ENCODE measurements around the gene OR11A1.
"Not testable (repeated sequence)": the region's sequence is repeated elsewhere in the genome, so short reads cannot be mapped to it uniquely, and the experiment has no call there.

Gene OR11A1

DNA sequence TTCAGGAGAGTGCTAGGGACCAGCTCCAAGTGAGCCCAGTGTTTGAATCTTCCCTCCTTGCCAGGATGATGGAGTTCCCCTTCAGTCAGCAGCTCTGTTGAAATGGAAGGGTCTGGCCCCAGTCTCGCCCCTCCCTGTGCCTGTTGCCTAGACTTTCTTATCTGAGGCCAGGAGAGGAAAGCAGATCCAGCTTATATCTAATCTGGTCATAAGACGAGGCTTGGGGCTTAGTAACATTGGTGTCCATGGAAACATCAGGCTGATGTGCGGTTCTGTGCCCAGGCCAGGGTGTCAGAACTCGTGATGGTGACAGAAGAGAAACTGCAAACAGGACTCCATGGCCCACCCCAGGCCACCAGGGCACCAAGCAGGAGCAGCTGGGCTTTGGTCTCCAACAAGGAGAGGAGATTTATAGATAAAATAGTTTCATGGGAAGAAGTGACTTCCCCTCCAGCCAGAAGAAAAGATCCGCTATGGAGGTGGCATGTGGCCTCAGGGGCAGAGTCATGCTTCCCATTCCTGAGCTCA, 21.1 kb upstream of the OR11A1 start:
- DNase-seq: no peak

DNA sequence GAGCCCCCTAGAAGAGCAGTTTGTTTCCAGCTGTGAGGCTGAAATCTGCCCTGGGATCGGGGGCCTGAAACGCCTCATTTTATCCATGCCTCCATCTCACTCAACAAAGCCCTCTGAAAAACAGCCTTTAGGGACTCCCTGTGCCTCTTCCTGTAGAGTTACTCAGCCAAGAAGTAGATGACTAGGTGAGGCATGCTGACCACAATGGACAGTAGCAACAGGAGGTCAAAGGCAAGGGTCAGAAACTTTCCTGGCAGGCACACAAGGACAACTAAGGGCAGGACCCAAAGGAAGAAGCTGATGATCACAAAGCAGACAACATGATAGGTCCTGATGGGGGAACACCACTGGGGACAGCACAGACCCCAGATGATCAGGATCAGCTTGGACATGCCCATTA, 18.1 kb upstream of the OR11A1 start:
- DNase-seq: no peak

DNA sequence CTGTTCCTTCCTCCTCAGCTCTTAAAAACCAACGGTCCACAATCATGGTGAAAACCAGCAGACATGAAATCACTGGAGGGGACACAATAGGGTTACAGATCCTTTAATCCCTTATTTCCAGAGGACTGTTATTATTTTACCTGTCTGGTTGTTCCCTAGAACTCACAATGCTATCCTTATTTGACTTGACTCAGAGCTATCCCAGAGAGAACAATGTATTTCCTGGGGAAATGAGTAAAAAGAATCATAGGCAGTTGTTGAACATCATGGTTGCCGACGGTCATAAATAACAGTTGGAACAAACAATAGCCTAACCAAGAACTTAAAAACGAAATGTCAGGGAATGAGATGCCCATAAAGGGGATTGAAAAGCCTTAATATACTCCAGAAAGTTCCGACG, 9.4 kb upstream of the OR11A1 start:
- DNase-seq: no peak

DNA sequence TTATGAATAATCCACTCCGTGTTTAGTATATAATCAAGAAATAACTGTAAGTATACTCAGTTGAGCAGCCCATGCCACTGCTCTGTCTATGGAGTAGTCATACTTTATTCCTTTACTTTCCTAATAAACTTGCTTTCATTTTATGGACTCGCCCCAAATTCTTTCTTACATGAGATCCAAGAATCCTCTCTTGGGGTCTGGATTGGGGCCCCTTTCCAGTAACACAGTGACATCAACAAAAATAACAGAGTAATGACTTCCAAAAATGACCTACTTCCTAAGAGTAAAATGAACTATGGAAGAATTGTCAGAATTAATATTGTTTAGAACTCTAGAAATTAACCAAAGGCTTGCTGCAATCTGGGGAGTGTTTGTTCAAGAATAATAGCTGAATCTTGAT, 8.9 kb upstream of the OR11A1 start:
- DNase-seq: no peak

DNA sequence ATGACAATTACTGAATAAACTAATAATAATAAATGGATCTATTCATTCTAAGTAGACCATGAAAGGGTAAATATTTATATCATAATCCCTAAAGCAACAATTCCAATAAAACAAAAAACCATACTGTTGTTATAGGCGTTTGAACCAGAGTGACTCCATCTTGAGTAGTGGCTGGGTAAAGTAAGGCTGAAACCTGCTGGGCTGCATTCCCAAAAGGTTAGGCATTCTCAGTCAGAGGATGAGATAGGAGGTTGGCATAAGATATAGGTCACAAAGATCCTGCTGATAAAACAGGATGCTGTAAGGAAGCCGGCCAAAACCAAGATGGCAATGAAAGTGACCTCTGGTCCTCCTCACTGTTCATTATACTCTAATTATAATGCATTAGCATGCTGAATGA, 8.4 kb upstream of the OR11A1 start:
- DNase-seq: no peak

DNA sequence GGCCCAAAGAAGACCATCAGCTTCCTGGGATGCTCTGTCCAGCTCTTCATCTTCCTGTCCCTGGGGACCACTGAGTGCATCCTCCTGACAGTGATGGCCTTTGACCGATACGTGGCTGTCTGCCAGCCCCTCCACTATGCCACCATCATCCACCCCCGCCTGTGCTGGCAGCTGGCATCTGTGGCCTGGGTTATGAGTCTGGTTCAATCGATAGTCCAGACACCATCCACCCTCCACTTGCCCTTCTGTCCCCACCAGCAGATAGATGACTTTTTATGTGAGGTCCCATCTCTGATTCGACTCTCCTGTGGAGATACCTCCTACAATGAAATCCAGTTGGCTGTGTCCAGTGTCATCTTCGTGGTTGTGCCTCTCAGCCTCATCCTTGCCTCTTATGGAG, 5.2 kb upstream of the OR11A1 start:
- DNase-seq: no peak

DNA sequence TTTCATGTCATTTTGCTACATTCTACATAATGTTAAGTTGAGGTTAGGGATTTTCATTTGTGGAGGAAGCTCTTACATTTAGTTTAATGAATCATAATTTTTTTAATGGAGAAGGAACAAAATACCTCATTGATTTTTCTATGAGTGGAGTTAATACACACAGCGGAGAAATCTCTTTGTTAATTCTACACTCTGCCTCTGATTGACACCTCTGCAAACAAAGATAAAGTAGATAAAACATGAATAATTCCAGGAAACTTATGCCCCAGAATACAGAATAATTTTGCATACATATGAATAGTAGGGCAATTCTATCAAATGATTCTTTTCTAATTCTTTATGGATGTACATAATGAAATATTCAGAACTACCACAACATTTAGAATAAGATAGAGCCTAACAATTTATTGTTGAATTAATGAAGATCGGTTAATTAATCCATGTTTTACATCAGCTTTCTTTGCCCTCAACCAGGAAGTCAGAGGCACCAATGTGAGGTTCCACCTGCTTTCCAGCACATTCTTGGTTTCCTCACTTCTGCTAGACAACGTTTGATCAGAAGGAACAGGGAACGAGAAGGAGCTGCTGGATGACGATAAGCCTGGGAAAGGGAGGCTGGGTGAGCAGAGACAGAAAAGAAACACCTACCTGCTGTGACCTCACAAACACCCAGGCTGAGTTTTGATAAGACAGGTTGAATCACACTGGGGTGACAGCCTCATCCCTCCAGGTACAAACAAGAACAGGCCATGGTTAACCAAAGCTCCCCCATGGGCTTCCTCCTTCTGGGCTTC, 4.3 kb upstream of the OR11A1 start:
- DNase-seq: no peak

DNA sequence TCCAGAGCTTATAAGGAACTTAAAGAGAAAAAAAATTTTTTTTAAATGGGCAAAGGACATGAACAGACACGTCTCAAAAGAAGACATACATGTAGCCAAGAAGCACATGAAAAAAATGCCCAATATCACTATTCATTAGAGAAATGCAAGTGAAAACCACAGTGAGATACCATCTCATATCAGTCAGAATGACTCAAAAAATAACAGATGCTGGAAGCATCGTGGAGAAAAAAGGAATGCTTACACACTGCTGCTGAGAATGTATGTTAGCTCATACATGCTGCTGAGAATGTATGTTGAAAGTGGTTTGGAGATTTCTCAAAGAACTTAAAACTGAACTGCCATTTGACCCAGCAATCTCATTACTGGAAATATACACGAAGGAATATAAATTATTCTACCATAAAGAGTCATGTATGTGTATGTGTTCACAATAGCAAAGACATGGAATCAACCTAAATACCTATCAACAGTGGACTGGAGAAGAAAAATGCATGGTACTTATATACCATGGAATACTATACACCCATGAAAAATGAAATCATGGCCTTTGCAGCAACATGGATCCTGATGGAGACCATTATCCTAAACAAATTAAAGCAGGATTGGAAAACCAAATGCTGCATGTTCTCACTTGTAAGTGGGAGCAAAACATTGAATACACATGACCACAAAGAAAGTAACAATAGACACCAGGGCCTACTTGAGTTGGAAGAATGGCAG, 5.2 kb downstream of the OR11A1 start:
- DNase-seq: no peak

DNA sequence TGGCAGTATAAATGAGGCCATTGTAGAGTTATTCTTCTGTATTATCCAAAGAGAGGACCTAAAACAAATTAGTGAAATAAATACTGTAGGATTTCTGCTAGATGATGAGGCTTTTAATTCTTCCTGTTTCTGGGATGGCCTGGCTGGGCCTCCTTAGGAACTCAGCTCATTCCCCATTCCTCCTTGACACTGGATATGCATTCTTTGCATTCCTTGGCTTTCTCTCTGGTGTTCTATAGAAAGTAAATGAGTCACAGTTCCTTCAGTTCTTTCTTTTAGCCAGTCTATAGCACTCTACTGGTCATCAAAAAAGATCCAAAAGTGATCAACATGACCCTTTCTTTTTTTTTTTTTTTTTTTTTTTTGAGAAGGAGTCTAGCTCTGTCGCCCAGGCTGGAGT, 9.2 kb downstream of the OR11A1 start:
- DNase-seq: no peak

DNA sequence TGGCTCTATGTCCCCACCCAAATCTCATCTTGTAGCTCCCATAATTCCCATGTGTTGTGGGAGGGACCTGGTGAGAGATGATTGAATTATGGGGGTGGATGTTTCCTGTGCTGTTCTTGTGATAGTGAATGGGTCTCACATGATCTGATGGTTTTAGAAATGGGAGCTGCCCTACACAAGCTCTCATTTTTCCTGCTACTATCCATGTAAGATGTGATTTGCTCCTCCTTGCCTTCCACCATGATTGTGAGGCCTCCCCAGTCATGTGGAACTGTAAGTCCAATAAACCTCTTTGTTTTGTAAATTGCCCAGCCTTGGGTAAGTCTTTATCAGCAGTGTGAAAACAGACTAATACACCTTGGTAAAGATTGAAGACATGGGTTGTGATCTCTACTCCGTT, 12.8 kb downstream of the OR11A1 start:
- not testable (repeated sequence) for DNase-seq

DNA sequence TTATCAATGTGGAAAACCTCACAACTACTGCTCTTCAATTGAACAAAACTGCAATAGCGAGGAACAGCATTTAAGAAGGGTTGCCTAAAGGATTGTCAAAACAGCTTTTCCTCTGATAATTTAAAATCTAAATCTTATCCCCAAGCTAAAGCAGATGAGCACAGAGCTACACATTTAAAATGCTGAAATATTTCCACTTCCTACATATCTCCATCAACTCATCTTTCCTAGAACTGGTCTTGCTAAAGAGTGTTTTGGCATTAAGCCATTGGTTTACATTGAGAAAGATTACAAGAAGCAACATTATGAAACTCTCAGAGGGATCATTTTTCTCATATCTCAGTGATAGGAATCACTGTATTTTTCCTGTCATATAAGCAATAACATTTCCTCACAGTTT, 14.2 kb downstream of the OR11A1 start:
- DNase-seq: no peak

DNA sequence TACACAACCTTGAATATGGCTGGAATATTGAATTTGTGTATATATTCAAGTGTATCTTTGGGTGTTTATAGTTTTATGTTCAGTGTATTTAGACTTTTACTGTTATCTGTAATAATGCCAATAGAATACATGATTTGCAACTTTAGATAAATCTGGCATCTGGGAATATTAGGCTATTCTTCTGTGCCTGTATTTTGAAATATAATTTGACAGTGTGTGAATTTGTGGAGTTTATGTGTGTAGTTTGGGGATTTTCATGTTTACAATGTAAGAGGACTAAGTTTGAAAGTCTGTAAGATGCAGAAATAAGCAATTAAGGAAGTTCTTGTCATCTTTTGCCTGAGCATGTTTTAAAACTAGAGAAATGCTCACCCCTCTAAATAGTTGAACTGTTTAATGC, 17.9 kb downstream of the OR11A1 start, which contains the start of gene OR10C1:
Gene OR10C1, plus strand, starts transcription at position 301 of the 400 bp plus-strand sequence. CDS start 710 bp downstream, outside the sequence.
- no peak for DNase-seq

DNA sequence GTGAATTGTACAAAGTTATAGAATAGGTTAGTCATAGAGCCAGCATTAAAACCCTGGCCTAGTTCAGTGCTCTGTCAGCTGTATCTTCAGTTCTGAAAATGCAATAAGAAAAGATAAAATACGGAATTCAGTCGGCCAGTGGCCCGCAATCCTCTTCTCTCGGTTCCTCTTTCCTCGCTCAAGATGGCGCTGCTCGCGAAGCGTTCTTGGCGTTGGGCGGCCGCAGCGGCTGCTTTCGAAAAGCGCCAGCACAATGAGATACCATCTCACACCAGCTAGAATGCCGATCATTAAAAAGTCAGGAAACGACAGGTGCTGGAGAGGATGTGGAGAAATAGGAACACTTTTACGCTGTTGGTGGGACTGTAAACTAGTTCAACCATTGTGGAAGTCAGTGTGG, 20.1 kb downstream of the OR11A1 start:
- not testable (repeated sequence) for DNase-seq

DNA sequence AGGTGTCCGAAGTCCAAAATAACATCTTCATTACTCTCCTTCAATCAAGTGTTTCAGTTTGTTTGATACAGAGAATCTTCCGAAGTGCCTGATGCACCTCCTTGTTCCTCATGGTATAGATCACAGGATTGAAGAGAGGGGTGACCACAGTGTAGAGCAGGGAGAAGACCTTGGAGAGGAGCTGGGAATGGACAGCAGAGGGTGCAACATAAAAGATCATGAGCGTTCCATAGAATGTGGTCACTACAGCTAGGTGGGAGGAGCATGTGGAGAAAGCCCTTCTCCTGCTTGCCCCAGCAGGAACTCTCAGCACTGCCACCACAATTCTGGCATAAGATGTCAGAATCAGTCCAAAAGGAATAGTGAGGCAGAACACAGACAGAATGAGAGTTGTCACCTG, 30.2 kb downstream of the OR11A1 start:
- no peak for DNase-seq

DNA sequence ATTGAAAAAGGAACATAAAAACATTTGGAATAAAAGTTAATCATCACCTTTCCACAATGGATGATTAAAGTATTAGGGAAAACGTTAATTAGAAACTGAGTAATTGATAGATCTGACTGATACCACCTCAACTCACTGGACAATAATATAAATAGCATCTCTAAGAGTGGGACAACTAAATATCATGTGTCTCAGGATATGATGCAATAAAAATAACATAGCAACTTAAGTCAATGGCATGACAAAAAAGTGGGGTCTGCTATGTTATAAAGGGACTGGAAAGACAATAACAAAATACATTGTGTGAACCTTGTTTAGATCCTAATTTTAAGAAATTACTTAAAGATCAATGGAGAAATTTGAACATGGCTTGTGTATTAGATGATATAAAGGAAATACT, 31.8 kb downstream of the OR11A1 start:
- no peak for DNase-seq

DNA sequence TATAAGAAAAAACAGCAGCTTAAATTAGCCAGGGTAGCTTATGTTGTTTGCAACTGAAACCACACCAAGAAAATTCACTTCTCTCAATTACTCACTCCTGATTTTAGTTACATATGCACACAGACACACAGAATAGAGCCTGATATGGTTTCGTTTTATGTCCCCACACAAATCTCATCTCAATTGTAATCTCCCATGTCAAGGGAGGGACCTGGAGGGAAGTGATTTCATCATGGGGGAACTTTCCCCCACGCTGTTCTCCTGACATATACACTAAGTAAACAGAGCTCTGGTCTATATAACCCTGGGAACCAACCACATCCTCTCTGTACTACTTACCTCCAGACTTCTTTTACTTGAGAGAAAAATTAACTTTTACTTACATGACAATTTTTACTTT, 32.3 kb downstream of the OR11A1 start:
- no peak for DNase-seq

DNA sequence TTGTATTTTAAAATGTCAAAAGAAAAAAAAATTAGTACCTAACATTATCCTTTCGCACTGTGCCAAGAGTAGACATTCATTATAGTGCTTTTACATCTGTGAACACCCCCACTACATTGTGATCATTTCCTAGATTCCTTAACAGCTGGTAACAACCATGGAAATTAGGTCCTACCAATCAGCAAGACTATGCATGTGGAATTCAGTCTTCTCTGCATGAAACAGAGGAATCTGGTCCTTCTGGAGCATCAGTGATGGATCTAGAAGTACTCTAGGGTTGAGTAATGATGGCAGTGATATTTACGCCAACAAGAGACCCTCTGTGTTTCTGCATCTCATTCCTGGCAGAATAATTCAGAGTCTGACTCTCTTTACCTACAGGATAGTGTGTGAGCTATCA, 32.7 kb downstream of the OR11A1 start:
- no peak for DNase-seq

DNA sequence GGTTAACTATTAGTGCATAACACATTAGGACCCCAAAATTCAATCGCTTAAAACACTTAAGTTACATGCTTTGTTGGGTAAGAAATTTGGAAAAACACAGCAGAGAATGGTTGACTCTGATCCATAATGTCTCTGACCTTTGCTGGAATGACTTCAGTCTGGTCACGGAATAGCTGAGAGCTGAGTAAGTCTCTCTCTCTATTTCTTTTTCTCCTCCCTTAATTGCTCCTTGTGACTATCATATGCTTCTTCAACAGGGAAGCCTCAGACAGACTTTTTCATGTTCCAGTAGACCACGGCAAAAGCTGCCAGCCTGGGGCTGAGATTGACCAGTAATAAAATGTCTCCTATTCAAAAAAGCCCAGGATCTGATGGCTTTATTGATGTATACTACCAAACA, 37.4 kb downstream of the OR11A1 start:
- DNase-seq: no peak

DNA sequence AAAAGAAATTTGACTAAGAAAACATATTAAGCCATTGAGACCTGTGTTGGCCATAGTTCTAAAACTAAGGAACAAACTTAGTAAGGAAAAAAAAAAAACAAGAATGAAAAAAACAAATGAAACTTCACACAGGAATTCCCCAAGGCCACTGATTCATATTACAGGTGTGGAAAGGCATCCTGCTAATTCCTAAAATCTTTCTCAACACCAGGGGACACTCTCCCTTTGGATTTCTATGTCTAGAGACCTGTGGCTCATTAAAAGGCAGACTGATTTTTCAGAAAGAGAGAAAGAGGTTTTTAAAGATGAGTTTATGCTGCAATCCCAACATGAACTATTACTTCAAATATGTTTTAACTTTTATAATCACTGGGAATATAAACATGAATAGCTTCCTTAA, 42.3 kb downstream of the OR11A1 start, which contains the start of gene OR12D1:
Gene OR12D1, plus strand, starts transcription at position 341 of the 400 bp plus-strand sequence.
- no peak for DNase-seq

DNA sequence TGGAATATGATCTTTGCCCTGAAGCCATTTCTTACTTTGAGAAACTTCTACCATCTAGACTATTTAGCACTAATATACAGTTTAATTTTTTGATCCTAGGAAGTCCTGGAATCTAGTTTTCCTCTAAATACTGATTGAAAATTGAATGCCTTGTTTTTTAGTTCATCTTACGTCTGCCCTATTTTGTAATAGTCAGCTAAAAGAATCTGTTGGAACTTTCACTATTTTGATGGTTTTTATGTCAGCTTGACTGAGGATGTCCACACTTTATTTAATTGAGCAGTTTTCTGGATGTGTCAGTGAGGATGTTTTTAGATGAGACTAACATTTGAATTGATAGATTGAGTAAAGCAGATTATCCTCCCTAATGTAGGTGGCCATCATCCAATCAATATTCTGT, 53.1 kb downstream of the OR11A1 start:
- DNase-seq: no peak

DNA sequence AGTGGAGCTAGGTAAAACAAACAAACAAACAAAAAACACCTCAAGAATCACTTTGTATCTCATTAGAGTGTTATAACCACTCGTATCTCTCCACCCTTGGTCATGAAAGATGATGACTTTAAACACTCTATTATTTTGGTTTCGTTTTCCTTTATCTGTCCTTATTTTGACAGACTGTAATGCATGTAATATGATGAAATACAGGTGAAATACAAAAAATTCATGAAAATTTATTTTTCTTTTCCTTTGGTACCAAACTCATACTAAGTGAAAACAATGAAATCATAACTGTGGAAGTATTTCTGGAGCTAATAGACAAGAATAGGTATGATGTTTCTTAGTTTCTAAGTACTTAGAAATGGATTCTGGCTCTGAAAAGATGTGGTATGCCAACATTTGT, 57.3 kb downstream of the OR11A1 start:
- no peak for DNase-seq

DNA sequence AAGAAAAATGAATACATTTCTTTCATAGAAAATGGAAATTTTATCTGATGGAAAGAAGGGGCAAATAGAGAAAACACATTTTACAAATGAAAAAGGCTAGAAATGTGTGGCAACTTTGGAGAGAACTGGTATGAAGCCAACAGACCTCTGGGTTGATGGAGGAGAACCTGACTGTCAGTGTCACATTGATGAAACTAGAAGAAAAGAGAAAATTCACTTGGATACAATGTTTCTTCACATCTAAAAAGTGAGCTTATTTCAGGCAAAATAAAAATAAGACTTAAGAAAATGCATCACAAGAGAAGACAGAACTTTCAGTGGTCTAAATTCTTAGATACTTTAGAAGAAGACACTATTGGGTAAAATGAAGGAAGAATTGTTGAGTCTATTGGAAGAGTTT, 61.5 kb downstream of the OR11A1 start, which contains the start of gene OR12D2:
Gene OR12D2, plus strand, starts transcription at position 301 of the 400 bp plus-strand sequence. CDS start 1,069 bp downstream, outside the sequence.
- DNase-seq: no peak

DNA sequence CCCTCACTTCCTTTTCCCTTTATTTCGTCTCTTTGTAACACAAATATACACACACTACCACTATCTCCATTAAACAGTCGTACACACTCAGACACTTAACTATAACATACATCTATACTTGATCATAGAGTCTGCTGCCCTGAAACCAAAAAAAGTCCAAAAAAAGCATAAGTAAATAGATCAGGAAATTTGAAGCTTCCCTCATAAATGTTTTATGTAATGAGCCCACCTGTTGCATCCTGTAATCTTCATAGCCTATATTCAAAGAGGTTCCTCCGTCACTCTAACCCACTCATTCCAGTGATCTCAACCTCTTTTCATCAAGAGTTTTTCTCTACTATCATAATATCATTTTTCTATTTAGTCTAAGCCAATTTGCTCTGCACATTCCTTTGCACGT, 68.3 kb downstream of the OR11A1 start:
- no peak for DNase-seq

DNA sequence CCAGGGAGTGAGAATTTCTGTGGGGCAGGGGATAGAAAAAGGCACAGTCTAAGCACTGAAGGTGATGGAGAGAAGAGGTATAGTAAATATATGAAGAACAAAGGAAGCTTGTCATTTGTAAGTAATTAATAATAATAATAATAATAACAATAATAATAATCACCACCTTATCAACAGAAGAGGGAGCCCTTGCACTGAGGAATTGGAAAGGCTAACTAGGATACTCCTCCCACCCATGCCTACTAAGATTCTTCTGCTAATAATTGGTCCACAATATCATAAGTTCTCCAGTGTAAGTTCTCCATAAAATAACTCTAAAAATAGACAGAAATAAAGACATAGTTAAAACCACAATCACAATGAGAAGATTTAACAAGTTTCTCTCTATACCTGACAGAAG, 80.9 kb downstream of the OR11A1 start:
- DNase-seq: peak; percentile 20 to 22 (median 20)
